Neural cell (in vitro differentiated cells): ENCODE measurements around the gene AQP5. TPM values are rescaled to one million over a fixed set of nuclear protein-coding genes. Genes with fewer than 3 reads are reported as not detected.

Experiments used
- H2AFZ ChIP-seq: fragments of 200-600, 300-800 bp; sonication (generic), shearing (Covaris generic); 2 replicates; pipeline ENCODE4 v1.6.0; 2014; ENCODE audit warnings: low read depth, mild to moderate bottlenecking, antibody characterized with exemption, low read length, moderate library complexity
- H3F3A ChIP-seq: fragments of 200-600 bp; shearing (Covaris generic); 2 replicates; pipeline ENCODE4 v1.6.1; 2016; ENCODE audit warnings: mild to moderate bottlenecking, moderate library complexity, mixed read lengths, antibody characterized with exemption, low read length; ENCODE audit not compliant: insufficient read depth, poor library complexity, severe bottlenecking
- H3K27ac ChIP-seq: fragments of 200-600, 300-800 bp; sonication (generic), shearing (Covaris generic); 2 replicates; pipeline ENCODE4 v1.5.1; 2014; ENCODE audit warnings: mild to moderate bottlenecking, low read length, moderate library complexity
- H3K27me3 ChIP-seq: fragments of 300-800, 200-600 bp; sonication (generic), shearing (Covaris generic); 2 replicates; pipeline ENCODE4 v1.6.0; 2014; ENCODE audit warnings: mild to moderate bottlenecking, low read depth, low read length, moderate library complexity; ENCODE audit not compliant: insufficient read depth
- H3K36me3 ChIP-seq: fragments of 300-800, 200-600 bp; sonication (generic), shearing (Covaris generic); 2 replicates; pipeline ENCODE4 v1.5.1; 2014; ENCODE audit warnings: mild to moderate bottlenecking, antibody characterized with exemption, low read length, moderate library complexity; ENCODE audit not compliant: insufficient read depth
- H3K4me2 ChIP-seq: fragments of 300-800, 200-600 bp; sonication (generic), shearing (Covaris generic); 2 replicates; pipeline ENCODE4 v1.6.0; 2014; ENCODE audit warnings: mild to moderate bottlenecking, low read length
- H3K4me3 ChIP-seq: fragments of 300-800, 200-600 bp; sonication (generic), shearing (Covaris generic); 2 replicates; pipeline ENCODE4 v1.5.1; 2014; ENCODE audit warnings: mild to moderate bottlenecking, low read length, moderate library complexity
- H3K79me2 ChIP-seq: fragments of 200-600 bp; shearing (Covaris generic); replicated peaks from 2 replicates; pipeline ENCODE4 v1.6.0; 2014; ENCODE audit warnings: mild to moderate bottlenecking, low read length, moderate library complexity; ENCODE audit not compliant: insufficient read depth
- H3K9ac ChIP-seq: fragments of 300-800, 200-600 bp; sonication (generic), shearing (Covaris generic); 2 replicates; pipeline ENCODE4 v1.6.1; 2016; ENCODE audit warnings: mild to moderate bottlenecking, low read length, mixed read lengths
- H3K9me2 ChIP-seq: fragments of 200-600 bp; shearing (Covaris generic); 2 replicates; pipeline ENCODE4 v1.6.1; 2016; ENCODE audit warnings: mild to moderate bottlenecking, low read length, mixed read lengths; ENCODE audit not compliant: insufficient read depth
- H3K9me3 ChIP-seq: fragments of 200-600, 300-800 bp; sonication (generic), shearing (Covaris generic); 2 replicates; pipeline ENCODE4 v1.6.1; 2016; ENCODE audit warnings: mild to moderate bottlenecking, mixed run types, low read length, moderate library complexity, mixed read lengths
- H4K20me1 ChIP-seq: fragments of 200-600 bp; shearing (Covaris generic); 2 replicates; pipeline ENCODE4 v1.6.1; 2016; ENCODE audit warnings: mild to moderate bottlenecking, mixed run types; ENCODE audit not compliant: insufficient read depth
- CTCF ChIP-seq: fragments of 450-650 bp; IDR thresholded peaks from 2 replicates; pipeline ENCODE4 v1.5.1; 2014; ENCODE audit warnings: antibody characterized with exemption, mild to moderate bottlenecking, moderate library complexity; ENCODE audit not compliant: poor library complexity, severe bottlenecking
- EP300 ChIP-seq: fragments of 450-650 bp; conservative IDR thresholded peaks from 2 replicates; pipeline ENCODE4 v1.6.1; 2014; ENCODE audit warnings: antibody characterized with exemption, mild to moderate bottlenecking, moderate library complexity; ENCODE audit not compliant: poor library complexity, severe bottlenecking
- EZH2 ChIP-seq: fragments of 200-600, 300-800 bp; shearing (Covaris generic), sonication (generic); IDR thresholded peaks from 2 replicates; pipeline ENCODE4 v1.6.1; 2014; ENCODE audit warnings: antibody characterized with exemption, low read length, borderline replicate concordance, mild to moderate bottlenecking; ENCODE audit not compliant: insufficient read depth, poor library complexity, severe bottlenecking
- MXI1 ChIP-seq: fragments of 450-650 bp; conservative IDR thresholded peaks from 2 replicates; pipeline ENCODE4 v1.6.1; 2014; ENCODE audit warnings: antibody characterized with exemption, mild to moderate bottlenecking; ENCODE audit not compliant: poor library complexity, severe bottlenecking
- POLR2AphosphoS5 ChIP-seq: IDR thresholded peaks from 2 replicates; pipeline ENCODE4 v1.6.1; 2012
- RAD21 ChIP-seq: fragments of 450-650 bp; conservative IDR thresholded peaks from 2 replicates; pipeline ENCODE4 v1.6.1; 2014; ENCODE audit warnings: antibody characterized with exemption, mild to moderate bottlenecking, moderate library complexity
- SMC3 ChIP-seq: fragments of 450-650 bp; conservative IDR thresholded peaks from 2 replicates; pipeline ENCODE4 v1.6.1; 2014; ENCODE audit warnings: antibody characterized with exemption, mild to moderate bottlenecking, moderate library complexity; ENCODE audit not compliant: poor library complexity
- TAF1 ChIP-seq: IDR thresholded peaks from 2 replicates; pipeline ENCODE4 v1.6.1; 2012; ENCODE audit warnings: low read depth
- polyA plus RNA-seq: library from polyadenylated mRNA; depleted of rRNA; stranded (reverse); fragments of >200 nt; gene quantifications from 2 replicates; pipeline ENCODE4 v1.2.3, GENCODE V29; 2014
- TF ChIP-seq, protein P1 (sequence below): IDR thresholded peaks from 2 replicates; pipeline ENCODE4 v1.6.1; 2012; ENCODE audit warnings: borderline replicate concordance

Gene AQP5
- polyA plus RNA-seq, 1 donor from 2014 or later, result not detected

DNA sequence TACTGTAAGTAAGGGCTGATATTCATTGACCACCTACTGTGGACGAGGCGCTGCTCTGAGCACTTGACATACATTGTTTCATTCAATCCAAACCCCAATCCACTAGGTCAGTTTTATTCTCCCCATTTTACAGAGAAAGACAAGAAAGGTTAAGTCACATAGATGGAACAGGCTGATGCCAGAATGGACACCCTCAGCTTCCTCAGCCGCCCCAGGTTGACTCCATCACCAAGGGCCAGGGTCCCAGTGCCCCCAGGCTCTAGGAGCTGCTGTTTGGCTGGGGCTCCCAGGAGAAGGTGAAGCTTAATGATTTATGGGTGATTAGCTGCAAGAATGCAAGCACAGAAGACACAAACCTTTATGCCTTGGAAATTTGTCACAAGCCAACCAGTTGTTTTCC, 11.8 kb upstream of the AQP5 start:
- H3K9ac ChIP-seq, result no peak overlapping the region
- no peaks in the 10 kb centered on the region for H4K20me1 ChIP-seq
- no peak overlapping the region for H2AFZ ChIP-seq
- H3K79me2 ChIP-seq, result no peaks in the 10 kb centered on the region
- H3K27ac ChIP-seq, result no peak overlapping the region
- TF ChIP-seq TAF1 (no peak), SMC3 (no peak), RAD21 (no peak), CTCF (no peak), MXI1 (no peak), POLR2AphosphoS5 (no peak), EZH2 (no peak), EP300 (no peak)
- TF ChIP-seq, protein P1, sequence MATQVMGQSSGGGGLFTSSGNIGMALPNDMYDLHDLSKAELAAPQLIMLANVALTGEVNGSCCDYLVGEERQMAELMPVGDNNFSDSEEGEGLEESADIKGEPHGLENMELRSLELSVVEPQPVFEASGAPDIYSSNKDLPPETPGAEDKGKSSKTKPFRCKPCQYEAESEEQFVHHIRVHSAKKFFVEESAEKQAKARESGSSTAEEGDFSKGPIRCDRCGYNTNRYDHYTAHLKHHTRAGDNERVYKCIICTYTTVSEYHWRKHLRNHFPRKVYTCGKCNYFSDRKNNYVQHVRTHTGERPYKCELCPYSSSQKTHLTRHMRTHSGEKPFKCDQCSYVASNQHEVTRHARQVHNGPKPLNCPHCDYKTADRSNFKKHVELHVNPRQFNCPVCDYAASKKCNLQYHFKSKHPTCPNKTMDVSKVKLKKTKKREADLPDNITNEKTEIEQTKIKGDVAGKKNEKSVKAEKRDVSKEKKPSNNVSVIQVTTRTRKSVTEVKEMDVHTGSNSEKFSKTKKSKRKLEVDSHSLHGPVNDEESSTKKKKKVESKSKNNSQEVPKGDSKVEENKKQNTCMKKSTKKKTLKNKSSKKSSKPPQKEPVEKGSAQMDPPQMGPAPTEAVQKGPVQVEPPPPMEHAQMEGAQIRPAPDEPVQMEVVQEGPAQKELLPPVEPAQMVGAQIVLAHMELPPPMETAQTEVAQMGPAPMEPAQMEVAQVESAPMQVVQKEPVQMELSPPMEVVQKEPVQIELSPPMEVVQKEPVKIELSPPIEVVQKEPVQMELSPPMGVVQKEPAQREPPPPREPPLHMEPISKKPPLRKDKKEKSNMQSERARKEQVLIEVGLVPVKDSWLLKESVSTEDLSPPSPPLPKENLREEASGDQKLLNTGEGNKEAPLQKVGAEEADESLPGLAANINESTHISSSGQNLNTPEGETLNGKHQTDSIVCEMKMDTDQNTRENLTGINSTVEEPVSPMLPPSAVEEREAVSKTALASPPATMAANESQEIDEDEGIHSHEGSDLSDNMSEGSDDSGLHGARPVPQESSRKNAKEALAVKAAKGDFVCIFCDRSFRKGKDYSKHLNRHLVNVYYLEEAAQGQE, result no peak
- no peaks in the 10 kb centered on the region for H3K9me3 ChIP-seq
- no peaks in the 10 kb centered on the region for H3F3A ChIP-seq
- no peaks in the 10 kb centered on the region for H3K27me3 ChIP-seq
- no peak overlapping the region for H3K4me3 ChIP-seq
- H3K36me3 ChIP-seq, result no peaks in the 10 kb centered on the region
- no peaks in the 10 kb centered on the region for H3K9me2 ChIP-seq
- H3K4me2 ChIP-seq, result no peak overlapping the region

DNA sequence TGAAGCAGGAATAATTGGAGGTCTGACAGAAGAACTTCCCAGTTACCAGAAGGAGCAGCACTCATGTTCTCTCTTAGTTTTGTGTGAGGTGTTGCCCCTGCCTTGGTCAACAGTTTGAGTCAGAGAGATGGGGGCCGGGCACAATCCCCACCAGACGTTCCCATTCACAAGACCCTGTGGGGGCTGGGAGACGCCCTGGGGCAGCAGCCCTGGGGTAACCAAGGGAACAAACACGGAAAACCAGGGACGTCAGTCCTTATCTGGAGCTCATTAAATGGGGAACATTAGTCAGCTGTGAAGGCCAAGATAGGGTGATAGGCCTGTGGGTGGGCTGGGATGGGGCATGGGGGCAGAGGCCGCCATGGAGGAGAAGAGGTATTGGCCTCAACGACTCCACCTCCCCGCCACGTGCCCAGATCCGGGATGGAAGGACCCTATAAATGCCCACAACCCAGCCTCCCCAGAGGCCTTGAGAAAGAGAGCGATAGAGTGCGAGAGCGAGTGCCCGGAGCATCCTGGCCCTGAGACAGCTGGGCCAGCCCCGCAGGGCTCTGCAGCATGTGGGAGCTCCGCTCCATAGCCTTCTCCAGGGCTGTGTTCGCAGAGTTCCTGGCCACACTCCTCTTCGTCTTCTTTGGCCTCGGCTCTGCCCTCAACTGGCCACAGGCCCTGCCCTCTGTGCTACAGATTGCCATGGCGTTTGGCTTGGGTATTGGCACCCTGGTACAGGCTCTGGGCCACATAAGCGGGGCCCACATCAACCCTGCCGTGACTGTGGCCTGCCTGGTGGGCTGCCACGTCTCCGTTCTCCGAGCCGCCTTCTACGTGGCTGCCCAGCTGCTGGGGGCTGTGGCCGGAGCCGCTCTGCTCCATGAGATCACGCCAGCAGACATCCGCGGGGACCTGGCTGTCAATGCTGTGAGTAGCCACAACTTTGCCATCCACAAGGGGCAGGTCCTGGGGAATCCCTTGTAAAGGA, 11.1 kb upstream of the AQP5 start, which contains the start of gene AQP2:
AQP2 (plus strand) TSS at position 465 of the 979 bp plus-strand sequence; CDS start at position 559, 94 bp downstream.
- no peak for TF ChIP-seq SMC3
- TF ChIP-seq POLR2AphosphoS5, result no peak
- no peak for TF ChIP-seq MXI1
- H3K9me2 ChIP-seq, result no peaks in the 10 kb centered on the region
- H3K79me2 ChIP-seq, result no peaks in the 10 kb centered on the region
- H3K27me3 ChIP-seq, result no peaks in the 10 kb centered on the region
- no peaks in the 10 kb centered on the region for H4K20me1 ChIP-seq
- H3F3A ChIP-seq, result no peaks in the 10 kb centered on the region
- H3K36me3 ChIP-seq, result no peaks in the 10 kb centered on the region
- H3K9ac ChIP-seq, result no peak within 1 kb of the TSS
- H3K4me3 ChIP-seq, result no peak within 1 kb of the TSS
- H3K4me2 ChIP-seq, result no peak within 1 kb of the TSS
- H3K27ac ChIP-seq, result no peak within 1 kb of the TSS
- no peaks in the 10 kb centered on the region for H3K9me3 ChIP-seq
- no peak within 1 kb of the TSS for H2AFZ ChIP-seq
